Medulla oblongata (tissue), 1 donor: Measurements from ENCODE around the gene BACE2.
"Not testable (repeated sequence)": the region's sequence is repeated elsewhere in the genome, so short reads cannot be mapped to it uniquely, and the experiment has no call there.

ENCODE experiments used
- DNase-seq: peaks from one replicate; pipeline ENCODE4 v3.0.0-alpha.2; 2015; ENCODE audit errors: extremely low spot score

BACE2 gene

GRCh38 chr21:41240040-41240439 is 72.1 kb downstream of the BACE2 start:
- DNase-seq, result no peak

- DNase-seq, result no peak
Measured at GRCh38 chr21:41241341-41241740, 73.4 kb downstream of the BACE2 start.

DNA sequence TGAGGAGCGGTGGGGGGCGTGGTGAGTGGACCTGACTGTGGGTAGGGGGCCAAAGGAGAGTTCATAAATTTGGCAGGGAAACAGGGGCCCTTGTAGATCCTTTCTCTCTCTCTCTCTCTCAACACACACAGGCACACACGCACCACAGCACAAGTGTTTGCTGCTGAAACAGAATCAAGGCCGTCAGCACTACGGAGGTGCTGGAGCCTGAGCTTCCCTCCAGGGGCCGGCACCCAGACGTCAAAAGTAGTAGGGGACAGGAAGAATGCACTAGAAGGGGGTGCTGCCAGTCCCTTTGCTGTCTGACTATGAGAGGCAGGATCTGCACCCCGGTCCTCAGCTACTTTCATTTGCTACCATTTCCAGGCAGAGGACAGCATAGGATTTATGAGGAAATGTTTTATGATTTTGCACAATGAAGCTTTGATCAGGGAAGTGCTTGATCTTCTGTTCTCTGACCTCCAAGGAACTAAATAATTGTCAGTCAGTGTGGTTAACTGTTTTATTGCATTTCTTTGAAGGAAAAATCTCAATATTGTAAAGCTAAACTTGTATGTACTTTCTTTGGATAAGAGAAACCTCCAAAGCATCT is 74.4 kb downstream of the BACE2 start:
- DNase-seq, result no peak

- DNase-seq, result no peak
Measured at GRCh38 chr21:41243107-41243506, 75.1 kb downstream of the BACE2 start.

GRCh38 chr21:41244266-41244880 is 76.4 kb downstream of the BACE2 start:
- not testable (repeated sequence) for DNase-seq

DNA sequence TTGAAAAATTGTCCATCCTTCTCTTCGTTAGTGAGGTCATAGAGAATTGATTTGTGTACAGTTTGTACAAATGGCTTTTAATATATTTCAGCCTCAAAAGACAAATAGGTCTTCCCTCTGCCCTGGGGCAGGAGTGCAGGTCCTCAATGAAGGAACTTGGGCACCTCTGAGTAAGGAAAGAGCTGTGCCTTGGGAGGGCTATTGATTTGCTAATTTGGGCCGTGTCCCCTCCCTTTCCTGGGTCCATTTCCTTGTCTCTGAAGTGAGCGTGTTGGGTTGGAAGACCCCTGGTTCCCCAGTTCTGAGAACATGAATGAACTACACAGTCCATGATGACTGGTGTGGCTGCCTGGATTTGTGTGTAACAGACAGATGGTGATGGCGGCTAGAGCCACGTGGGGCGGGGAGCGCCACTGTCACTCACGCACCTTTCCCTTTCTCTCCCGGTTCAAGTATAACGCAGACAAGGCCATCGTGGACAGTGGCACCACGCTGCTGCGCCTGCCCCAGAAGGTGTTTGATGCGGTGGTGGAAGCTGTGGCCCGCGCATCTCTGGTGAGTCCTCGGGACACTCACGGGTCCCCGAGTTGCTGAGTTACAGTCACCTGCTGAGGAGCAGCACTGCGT is 77.7 kb downstream of the BACE2 start:
- DNase-seq, result no peak

GRCh38 chr21:41246808-41247207 is 78.8 kb downstream of the BACE2 start:
- no peak for DNase-seq

GRCh38 chr21:41247561-41248545 is 79.9 kb downstream of the BACE2 start:
- peak; percentile 28 for DNase-seq

GRCh38 chr21:41249476-41249875 is 81.5 kb downstream of the BACE2 start:
- DNase-seq, result no peak

DNA sequence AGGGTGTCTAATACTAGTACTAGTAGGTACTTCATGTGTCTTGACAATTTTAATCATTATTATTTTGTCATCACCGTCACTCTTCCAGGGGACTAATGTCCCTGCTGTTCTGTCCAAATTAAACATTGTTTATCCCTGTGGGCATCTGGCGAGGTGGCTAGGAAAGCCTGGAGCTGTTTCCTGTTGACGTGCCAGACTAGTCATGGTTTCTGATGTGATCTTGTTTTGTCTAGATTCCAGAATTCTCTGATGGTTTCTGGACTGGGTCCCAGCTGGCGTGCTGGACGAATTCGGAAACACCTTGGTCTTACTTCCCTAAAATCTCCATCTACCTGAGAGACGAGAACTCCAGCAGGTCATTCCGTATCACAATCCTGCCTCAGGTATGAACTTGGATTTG is 82.6 kb downstream of the BACE2 start:
- no peak for DNase-seq

GRCh38 chr21:41251961-41252642 is 84.1 kb downstream of the BACE2 start:
- no peak for DNase-seq

DNA sequence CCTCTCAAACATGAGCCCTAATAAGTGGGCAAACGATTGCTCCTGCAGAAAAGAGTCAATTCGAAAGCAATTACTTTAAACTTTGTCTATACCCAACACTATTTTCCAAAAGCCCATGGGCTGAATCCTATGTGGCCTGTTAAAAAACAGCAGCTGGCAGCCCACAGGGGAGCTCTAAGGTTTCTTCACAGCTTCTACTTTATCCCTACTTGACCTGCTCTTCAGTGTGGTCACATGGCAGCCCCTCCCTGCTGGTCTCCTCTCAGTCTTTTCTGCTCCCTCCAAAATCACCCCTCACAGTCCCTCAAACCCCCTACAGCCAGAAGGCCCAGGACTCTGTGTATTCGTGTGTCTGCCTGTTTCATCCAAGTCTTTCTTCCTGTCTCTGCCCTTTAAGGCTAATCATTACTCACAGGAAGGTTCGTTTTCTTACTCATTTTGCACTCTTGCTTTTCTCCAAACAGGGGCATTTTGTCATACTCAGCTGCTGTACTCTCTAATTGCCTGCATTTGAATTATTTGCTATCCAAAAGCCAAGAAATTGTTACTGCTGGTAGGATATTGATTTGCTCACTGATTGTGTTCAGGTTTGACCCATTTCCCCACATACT is 86.2 kb downstream of the BACE2 start:
- DNase-seq, result no peak

DNA sequence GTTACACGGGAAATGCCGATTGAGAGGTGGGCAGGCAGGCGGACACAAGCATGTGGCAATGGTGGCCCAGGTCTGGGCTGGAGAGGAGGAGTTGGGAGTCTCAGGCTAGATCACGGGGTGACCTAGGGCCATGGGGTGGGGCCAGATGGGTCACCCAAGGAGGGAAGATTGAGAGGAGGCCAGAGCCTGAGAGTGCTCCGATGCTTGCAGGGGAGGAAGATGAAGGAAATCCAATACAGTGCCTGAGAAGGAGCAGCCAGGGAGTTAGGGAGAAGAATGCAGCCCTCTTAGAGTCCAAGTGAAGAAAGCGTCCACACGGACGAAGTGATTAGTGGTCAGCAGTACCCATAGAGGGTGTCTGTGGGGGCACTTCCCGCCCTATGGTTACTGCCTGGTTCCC is 87.2 kb downstream of the BACE2 start:
- DNase-seq, result no peak

DNA sequence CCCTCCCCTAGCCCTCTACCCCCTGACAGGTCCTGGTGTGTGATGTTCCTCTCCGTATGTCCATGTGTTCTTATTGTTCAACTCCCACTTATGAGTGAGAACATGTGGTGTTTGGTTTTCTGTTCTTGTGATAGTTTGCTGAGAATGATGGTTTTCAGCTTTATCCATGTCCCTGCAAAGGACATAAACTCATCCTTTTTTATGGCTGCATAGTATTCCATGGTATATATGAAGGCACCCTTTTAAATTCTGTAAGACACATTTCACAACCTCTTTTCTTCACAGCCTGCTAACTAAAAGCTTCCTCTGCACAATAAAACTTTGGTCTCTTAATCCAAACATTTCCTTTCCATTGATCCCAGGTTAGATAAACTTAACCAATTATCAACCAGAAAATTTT is 88.3 kb downstream of the BACE2 start:
- not testable (repeated sequence) for DNase-seq

GRCh38 chr21:41256771-41257702 is 89.1 kb downstream of the BACE2 start:
- DNase-seq, result no peak

GRCh38 chr21:41258617-41259016 is 90.7 kb downstream of the BACE2 start:
- no peak for DNase-seq

GRCh38 chr21:41260428-41260827 is 92.5 kb downstream of the BACE2 start:
- no peak for DNase-seq

DNA sequence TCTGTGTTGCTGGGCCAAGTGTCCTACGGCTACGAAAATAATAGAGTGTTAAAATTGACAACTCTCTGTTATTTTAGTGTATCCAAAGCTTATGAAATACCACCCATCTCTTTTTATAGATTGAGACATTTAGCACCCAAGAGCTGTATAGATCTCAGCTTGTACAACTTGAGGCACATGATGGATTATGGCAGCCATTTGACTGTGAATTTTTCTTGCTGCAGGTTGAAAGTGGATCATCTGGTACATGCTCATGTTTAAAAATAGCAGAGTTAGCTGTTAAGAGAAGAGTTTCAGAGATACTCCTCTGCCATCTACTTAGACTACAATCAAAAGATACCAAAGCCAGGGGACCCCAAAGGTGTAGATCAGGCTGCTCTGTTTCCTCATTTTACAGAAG is 99.4 kb downstream of the BACE2 start:
- DNase-seq, result no peak

- DNase-seq, result no peak
Measured at GRCh38 chr21:41269535-41269934, 101.6 kb downstream of the BACE2 start.

DNA sequence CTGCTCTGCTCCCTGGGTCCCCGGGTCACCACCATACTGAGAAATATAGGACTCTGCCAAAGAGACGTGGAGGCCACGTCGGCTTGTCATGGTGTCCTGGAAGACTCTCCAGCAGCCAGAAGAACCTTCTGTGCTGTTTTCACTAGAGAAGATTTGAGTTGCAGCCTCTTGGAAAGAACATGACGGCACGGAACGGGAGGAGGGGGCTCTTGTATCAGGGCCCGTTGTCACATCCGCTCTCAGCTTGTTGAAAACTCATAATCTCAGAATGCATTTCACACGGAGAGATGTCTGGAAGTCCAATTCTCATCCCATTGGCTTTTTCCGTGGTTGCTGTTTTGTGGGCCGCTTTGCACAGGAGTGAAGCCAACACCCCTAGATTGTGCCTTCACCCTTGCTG is 109.2 kb downstream of the BACE2 start:
- DNase-seq, result no peak
